ENCODE data around the gene TRAF3IP1. TPM values are rescaled to one million over a fixed set of nuclear protein-coding genes. Genes with fewer than 3 reads are reported as not detected.

The TRAF3IP1 gene
- total and polyA plus RNA-seq, 4 donors: 4.0 to 9.1 (median 4.6) TPM

- 80% methylated on average over 8 of the region's 8 CpGs for WGBS
- TF ChIP-seq MAX (IDR thresholded peaks at IDR 0.05) (no peak), CTCF (IDR thresholded peaks at IDR 0.05; ENCODE audit: low read depth, low read length, missing input control) (no peak), TAF1 (conservative IDR thresholded peaks at IDR 0.05) (no peak), SP1 (IDR thresholded peaks at IDR 0.05) (no peak), GABPA (IDR thresholded peaks at IDR 0.05 in 1 of 2, conservative IDR thresholded peaks at IDR 0.05 in 1 of 2) (no peak), HNF4A (conservative IDR thresholded peaks at IDR 0.05) (no peak), RXRA (IDR thresholded peaks at IDR 0.05) (no peak)
- Histone ChIP-seq H3K36me3 (ENCODE audit: control insufficient read depth in 4 of 4, insufficient read depth in 3 of 4, low read depth in 1 of 4, low read length in 3 of 4) (peaks cover 0 to 2% (median 0%) of the 10 kb centered on the region in 4 donors), H3K27me3 (ENCODE audit: control insufficient read depth in 4 of 4, insufficient read depth in 4 of 4, low read length in 3 of 4) (no peaks in the 10 kb centered on the region), H3K27ac (ENCODE audit: low read depth in 1 of 2, low read length in 2 of 2) (no peak overlapping the region), H3K4me3 (ENCODE audit: low read depth in 1 of 3, low read length in 3 of 3) (no peak overlapping the region), H3K9me3 (ENCODE audit: control insufficient read depth in 4 of 4, low read length in 3 of 4) (no peaks in the 10 kb centered on the region), H3K9ac (ENCODE audit: low read depth in 1 of 2, low read length in 2 of 2) (no peak overlapping the region), H3K4me1 (ENCODE audit: control insufficient read depth in 4 of 4, insufficient read depth in 4 of 4, low read length in 3 of 4) (no peaks in the 10 kb centered on the region)
- DNase-seq (ENCODE audit: low spot score): no peak
Measured at GRCh38 chr2:238388794-238389193, 68.5 kb downstream of the TRAF3IP1 start.

- Histone ChIP-seq H3K27me3 (ENCODE audit: control insufficient read depth in 4 of 4, insufficient read depth in 4 of 4, low read length in 3 of 4) (no peaks in the 10 kb centered on the region), H3K9me3 (ENCODE audit: control insufficient read depth in 4 of 4, low read length in 3 of 4) (no peaks in the 10 kb centered on the region), H3K36me3 (ENCODE audit: control insufficient read depth in 4 of 4, insufficient read depth in 3 of 4, low read depth in 1 of 4, low read length in 3 of 4) (peaks cover 0 to 2% (median 0%) of the 10 kb centered on the region in 4 donors), H3K4me3 (ENCODE audit: low read depth in 1 of 3, low read length in 3 of 3) (no peak overlapping the region), H3K4me1 (ENCODE audit: control insufficient read depth in 4 of 4, insufficient read depth in 4 of 4, low read length in 3 of 4) (no peaks in the 10 kb centered on the region), H3K27ac (ENCODE audit: low read depth in 1 of 2, low read length in 2 of 2) (no peak overlapping the region), H3K9ac (ENCODE audit: low read depth in 1 of 2, low read length in 2 of 2) (no peak overlapping the region)
- DNase-seq (ENCODE audit: low spot score): no peak
- TF ChIP-seq EGR1 (IDR thresholded peaks at IDR 0.05; ENCODE audit: low read depth in 2 of 2): no peak
- TF ChIP-seq TAF1 (conservative IDR thresholded peaks at IDR 0.05): no peak
- TF ChIP-seq RAD21 (IDR thresholded peaks at IDR 0.05): no peak
- no peak for TF ChIP-seq FOXA1 (IDR thresholded peaks at IDR 0.05)
- TF ChIP-seq NR2F2 (IDR thresholded peaks at IDR 0.05): no peak
- TF ChIP-seq FOXA2 (IDR thresholded peaks at IDR 0.05): no peak
- no peak for TF ChIP-seq REST (IDR thresholded peaks at IDR 0.05)
- TF ChIP-seq ZBTB33 (IDR thresholded peaks at IDR 0.05): no peak
- 84% methylated on average over 10 of the region's 10 CpGs for WGBS
Measured at GRCh38 chr2:238389988-238390589, 69.8 kb downstream of the TRAF3IP1 start.

All from liver (tissue), 9 donors.